Smooth muscle cell (in vitro differentiated cells): ENCODE results near the gene SCART1. TPM values are rescaled to one million over a fixed set of nuclear protein-coding genes. Genes with fewer than 3 reads are reported as not detected.

ENCODE experiments used
- DNase-seq: peaks from one replicate; lab custom pipeline; 2025; ENCODE audit not compliant: unreplicated experiment; lab: John Stamatoyannopoulos, UW
- H2AFZ ChIP-seq: fragments of 200-600 bp; sonication (generic); 2 replicates; pipeline ENCODE4 v1.6.0; 2016; ENCODE audit warnings: antibody characterized with exemption, low read depth, mild to moderate bottlenecking
- H3F3A ChIP-seq: fragments of 200-600 bp; sonication (generic); 2 replicates; pipeline ENCODE4 v1.6.0; 2017; ENCODE audit warnings: antibody characterized with exemption, low read depth
- H3K27ac ChIP-seq: fragments of 200-600 bp; sonication (generic); 2 replicates; pipeline ENCODE4 v1.5.1; 2016; ENCODE audit warnings: low read depth, mild to moderate bottlenecking
- H3K27me3 ChIP-seq: fragments of 200-600 bp; sonication (generic); 2 replicates; pipeline ENCODE4 v1.6.1; 2016; ENCODE audit warnings: low read depth, mild to moderate bottlenecking
- H3K36me3 ChIP-seq: fragments of 200-600 bp; sonication (generic); 2 replicates; pipeline ENCODE4 v1.5.1; 2016; ENCODE audit warnings: low read depth
- H3K4me1 ChIP-seq: fragments of 200-600 bp; sonication (generic); 2 replicates; pipeline ENCODE4 v1.5.1; 2016; ENCODE audit warnings: low read depth
- H3K4me2 ChIP-seq: fragments of 200-600 bp; sonication (generic); 2 replicates; pipeline ENCODE4 v1.6.0; 2016; ENCODE audit warnings: mild to moderate bottlenecking
- H3K4me3 ChIP-seq: fragments of 200-600 bp; sonication (generic); 2 replicates; pipeline ENCODE4 v1.5.1; 2016; ENCODE audit warnings: mild to moderate bottlenecking
- H3K79me2 ChIP-seq: fragments of 200-600 bp; sonication (generic); 2 replicates; pipeline ENCODE4 v1.6.0; 2016; ENCODE audit warnings: low read depth, mild to moderate bottlenecking
- H3K9ac ChIP-seq: fragments of 200-600 bp; sonication (generic); 2 replicates; pipeline ENCODE4 v1.6.0; 2016; ENCODE audit warnings: low read depth
- H3K9me3 ChIP-seq: fragments of 200-600 bp; sonication (generic); replicated peaks from 2 replicates; pipeline ENCODE4 v1.5.1; 2016; ENCODE audit warnings: low read depth
- H4K20me1 ChIP-seq: fragments of 200-600 bp; sonication (generic); 2 replicates; pipeline ENCODE4 v1.6.0; 2016; ENCODE audit warnings: low read depth
- CTCF ChIP-seq: fragments of 200-600 bp; sonication (generic); IDR thresholded peaks from 2 replicates; pipeline ENCODE4 v1.5.1; 2017; ENCODE audit warnings: borderline replicate concordance, mild to moderate bottlenecking, antibody characterized with exemption; ENCODE audit not compliant: insufficient read depth, poor library complexity, severe bottlenecking
- WGBS: methylation state at CpG from one replicate; pipeline ENCODE4 v1.1.7; 2016; ENCODE audit warnings: low lambda C conversion rate; 5-methylcytosine and 5-hydroxymethylcytosine counted together
- polyA plus RNA-seq: library from polyadenylated mRNA; unstranded; fragments of >200 nt; fragmentation: Nextera tagmentation; extraction: Ambion mirVana; gene quantifications from 2 replicates; pipeline ENCODE4 v1.2.1, GENCODE V29; 2016
- total RNA-seq: library from RNA; depleted of rRNA; stranded (reverse); fragments of >200 nt; gene quantifications from 2 replicates; pipeline ENCODE4 v1.2.3, GENCODE V29; 2014

SCART1 gene
- total RNA-seq (1.1 and 2.2 TPM in 2 replicates), polyA plus RNA-seq (0.45 and 1.7 TPM in 2 replicates)

DNA sequence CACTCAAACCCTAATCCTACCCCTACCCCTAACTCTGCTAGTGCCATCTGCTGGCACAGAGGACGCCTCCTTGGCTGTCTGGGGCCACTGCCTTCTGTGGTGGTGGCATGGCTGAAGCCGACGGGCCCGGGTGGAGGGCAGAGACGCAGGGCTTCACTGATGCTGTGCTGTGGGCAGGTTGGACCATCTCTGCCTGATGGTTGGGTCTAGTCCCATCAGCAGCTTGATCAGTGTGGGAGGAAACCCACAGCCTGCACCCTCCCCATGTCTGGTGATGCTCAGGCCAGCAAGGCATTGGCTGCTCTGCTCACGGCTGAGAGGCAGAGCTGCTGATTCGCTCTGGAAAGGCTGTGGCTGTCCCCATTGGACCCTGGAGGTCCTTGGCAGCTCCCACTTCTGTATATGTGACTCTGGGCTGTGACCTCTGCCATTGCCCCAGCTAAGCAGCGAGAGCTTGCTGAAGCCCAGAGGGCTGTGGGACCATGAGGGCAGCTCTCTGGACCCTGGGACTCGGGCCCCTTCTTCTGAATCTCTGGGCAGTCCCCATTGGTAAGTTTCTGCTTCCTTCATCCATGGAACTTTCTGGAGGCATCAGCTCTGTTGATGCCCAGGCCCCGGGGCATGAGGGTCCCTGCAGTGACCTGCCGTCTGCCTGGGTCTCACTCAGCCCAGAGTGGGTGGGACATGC, at the start of gene SCART1:
SCART1 (plus strand) TSS at position 430 of the 688 bp plus-strand sequence; CDS start at position 483, 53 bp downstream.
- 77% methylated on average over 11 of the region's 11 CpGs for whole genome bisulfite sequencing
- no peak for TF ChIP-seq CTCF

DNA sequence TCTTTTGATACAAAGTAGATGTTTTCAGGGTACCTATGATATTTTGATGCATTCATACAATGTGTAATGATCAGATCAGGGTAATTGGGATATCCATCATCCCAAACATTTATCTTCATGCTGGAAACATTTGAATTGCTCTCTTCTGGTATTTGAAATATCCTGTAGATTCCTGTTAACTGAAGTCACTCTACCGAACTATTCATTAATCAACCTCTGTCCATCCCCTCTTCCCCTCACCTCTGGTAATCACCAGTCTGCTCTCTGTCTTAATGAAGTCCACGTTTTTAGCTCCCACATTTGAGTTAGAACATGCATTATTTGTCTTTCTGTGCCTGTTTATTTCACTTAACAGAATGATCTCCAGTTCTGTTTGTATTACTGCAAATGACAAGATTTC, 48.5 kb upstream of the SCART1 start:
- no peaks in the 10 kb centered on the region for H3K27me3 ChIP-seq
- no peak overlapping the region for H3K4me3 ChIP-seq
- H3K36me3 ChIP-seq: peaks cover 36% of the 10 kb centered on the region
- no peak overlapping the region for H3K4me2 ChIP-seq
- H3K9me3 ChIP-seq: peaks cover 3% of the 10 kb centered on the region
- H3K9ac ChIP-seq: no peak overlapping the region
- no peak for DNase-seq
- H2AFZ ChIP-seq: no peak overlapping the region
- H3F3A ChIP-seq: peaks cover 3% of the 10 kb centered on the region
- peaks cover 56% of the 10 kb centered on the region for H3K79me2 ChIP-seq
- peaks cover 25% of the 10 kb centered on the region for H4K20me1 ChIP-seq
- H3K4me1 ChIP-seq: no peaks in the 10 kb centered on the region
- WGBS: 71% methylated on average over 2 of the region's 2 CpGs
- TF ChIP-seq CTCF: no peak
- no peak overlapping the region for H3K27ac ChIP-seq

More for the DNA sequence above, at the start of gene SCART1:
- Histone ChIP-seq H3K4me3 (no peak within 1 kb of the TSS), H3K36me3 (no peaks in the 10 kb centered on the region), H3K9ac (no peak within 1 kb of the TSS), H3K9me3 (no peaks in the 10 kb centered on the region), H3K27ac (no peak within 1 kb of the TSS), H4K20me1 (no peaks in the 10 kb centered on the region), H3K79me2 (no peaks in the 10 kb centered on the region), H2AFZ (no peak within 1 kb of the TSS), H3K4me2 (no peak within 1 kb of the TSS), H3K27me3 (no peaks in the 10 kb centered on the region), H3K4me1 (no peaks in the 10 kb centered on the region), H3F3A (no peaks in the 10 kb centered on the region)
- DNase-seq: no peak

GRCh38 chr10:133405844-133406527, 47.8 kb upstream of the SCART1 start:
- H3K27ac ChIP-seq: no peak overlapping the region
- peaks cover 8% of the 10 kb centered on the region for H3K9me3 ChIP-seq
- no peak overlapping the region for H3K4me2 ChIP-seq
- DNase-seq: no peak
- H3K9ac ChIP-seq: no peak overlapping the region
- peaks cover 43% of the 10 kb centered on the region for H3K36me3 ChIP-seq
- H3K79me2 ChIP-seq: peaks cover 62% of the 10 kb centered on the region
- TF ChIP-seq CTCF: no peak
- H3K4me3 ChIP-seq: no peak overlapping the region
- peaks cover 3% of the 10 kb centered on the region for H3F3A ChIP-seq
- no peaks in the 10 kb centered on the region for H3K27me3 ChIP-seq
- WGBS: 97% methylated on average over 8 of the region's 8 CpGs
- H4K20me1 ChIP-seq: peaks cover 25% of the 10 kb centered on the region
- H3K4me1 ChIP-seq: no peaks in the 10 kb centered on the region
- no peak overlapping the region for H2AFZ ChIP-seq
